Mesothelial cell of epicardium (in vitro differentiated cells): ENCODE data around the gene CCNL2. TPM values are rescaled to one million over a fixed set of nuclear protein-coding genes. Genes with fewer than 3 reads are reported as not detected.
A peak's percentile ranks its signal among the peaks of the same experiment; 100 is the strongest.

Experiments
- DNase-seq, 2 experiments: peaks; one replicate each; pipeline ENCODE4 v3.0.0; 2021; ENCODE audit warnings: low spot score in 2 of 2; ENCODE audit not compliant: unreplicated experiment in 2 of 2
- H3K27ac Mint-ChIP-seq: 2 replicates; pipeline ENCODE4 v1.8.0; 2021; ENCODE audit warnings: mixed read lengths
- H3K27me3 Mint-ChIP-seq: 2 replicates; pipeline ENCODE4 v1.8.0; 2021; ENCODE audit warnings: low read depth, mixed read lengths
- H3K36me3 Mint-ChIP-seq: 2 replicates; pipeline ENCODE4 v1.8.0; 2021; ENCODE audit warnings: mixed read lengths
- H3K4me1 Mint-ChIP-seq: 2 replicates; pipeline ENCODE4 v1.8.0; 2021; ENCODE audit warnings: mixed read lengths
- H3K4me3 Mint-ChIP-seq: 2 replicates; pipeline ENCODE4 v1.8.0; 2021; ENCODE audit warnings: mild to moderate bottlenecking, moderate library complexity, mixed read lengths
- H3K9me3 Mint-ChIP-seq: 2 replicates; pipeline ENCODE4 v1.8.0; 2021; ENCODE audit warnings: mixed read lengths
- total RNA-seq: library from RNA; stranded (reverse); gene quantifications from 3 replicates; pipeline ENCODE4 v1.2.1, GENCODE V29; 2021
- TF ChIP-seq, protein P1 (sequence below): fragments of 200-600 bp; sonication (generic); IDR thresholded peaks from one replicate; pipeline ENCODE4 v1.5.0; 2021; ENCODE audit warnings: antibody characterized with exemption; ENCODE audit not compliant: unreplicated experiment

Gene CCNL2
- total RNA-seq, 1 donor from 2014 or later, result 423 TPM

GRCh38 chr1:1354271-1355247, 44.6 kb downstream of the CCNL2 start:
- Mint-ChIP-seq H3K27me3 (peaks cover 4% of the 10 kb centered on the region), H3K27ac (no peak overlapping the region), H3K4me1 (peaks cover 33% of the 10 kb centered on the region), H3K9me3 (no peaks in the 10 kb centered on the region), H3K36me3 (peaks cover 2% of the 10 kb centered on the region), H3K4me3 (peak overlapping the region; percentile 52)
- no peak for DNase-seq
- TF ChIP-seq, protein P1, sequence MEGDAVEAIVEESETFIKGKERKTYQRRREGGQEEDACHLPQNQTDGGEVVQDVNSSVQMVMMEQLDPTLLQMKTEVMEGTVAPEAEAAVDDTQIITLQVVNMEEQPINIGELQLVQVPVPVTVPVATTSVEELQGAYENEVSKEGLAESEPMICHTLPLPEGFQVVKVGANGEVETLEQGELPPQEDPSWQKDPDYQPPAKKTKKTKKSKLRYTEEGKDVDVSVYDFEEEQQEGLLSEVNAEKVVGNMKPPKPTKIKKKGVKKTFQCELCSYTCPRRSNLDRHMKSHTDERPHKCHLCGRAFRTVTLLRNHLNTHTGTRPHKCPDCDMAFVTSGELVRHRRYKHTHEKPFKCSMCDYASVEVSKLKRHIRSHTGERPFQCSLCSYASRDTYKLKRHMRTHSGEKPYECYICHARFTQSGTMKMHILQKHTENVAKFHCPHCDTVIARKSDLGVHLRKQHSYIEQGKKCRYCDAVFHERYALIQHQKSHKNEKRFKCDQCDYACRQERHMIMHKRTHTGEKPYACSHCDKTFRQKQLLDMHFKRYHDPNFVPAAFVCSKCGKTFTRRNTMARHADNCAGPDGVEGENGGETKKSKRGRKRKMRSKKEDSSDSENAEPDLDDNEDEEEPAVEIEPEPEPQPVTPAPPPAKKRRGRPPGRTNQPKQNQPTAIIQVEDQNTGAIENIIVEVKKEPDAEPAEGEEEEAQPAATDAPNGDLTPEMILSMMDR, result no peak

DNA sequence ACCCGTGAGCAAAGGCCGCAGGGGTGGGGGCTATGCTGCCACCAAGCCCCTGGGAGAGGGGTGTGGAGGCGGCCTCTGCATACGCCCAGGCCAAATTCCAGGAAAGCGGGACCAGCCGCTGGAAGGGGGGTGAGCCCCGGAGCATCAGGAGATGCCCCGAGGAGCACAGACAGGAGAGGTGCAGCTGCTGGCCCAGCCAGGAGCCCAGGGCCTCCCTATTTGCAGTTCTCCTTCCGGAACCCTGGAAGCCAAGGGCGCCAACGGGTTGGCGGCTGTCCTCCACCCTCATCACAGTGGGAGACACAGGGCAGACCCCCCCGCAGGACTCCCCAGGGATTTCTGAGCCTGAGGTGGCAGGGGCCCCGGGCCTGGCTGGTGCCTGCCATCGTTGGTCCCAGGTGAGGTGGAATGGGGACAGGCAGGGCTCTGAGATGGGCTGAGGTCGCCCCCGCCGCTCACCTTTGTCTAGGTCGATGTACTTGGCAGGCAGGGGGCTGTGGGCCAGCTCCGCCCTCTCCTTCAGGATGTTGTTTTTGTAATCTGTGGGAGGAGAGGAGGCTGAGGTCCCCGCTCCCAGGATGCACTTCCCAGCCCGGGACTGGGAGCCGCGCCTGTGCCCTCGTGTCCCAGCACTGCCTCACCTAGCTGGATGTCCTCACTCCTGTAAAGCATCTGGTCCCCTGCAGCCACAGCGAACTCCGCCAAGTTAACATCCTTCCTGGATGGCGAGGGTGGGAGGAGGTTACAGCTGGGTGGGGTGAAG, 45.6 kb downstream of the CCNL2 start:
- H3K27ac Mint-ChIP-seq, result no peak overlapping the region
- peaks cover 2% of the 10 kb centered on the region for H3K36me3 Mint-ChIP-seq
- H3K4me3 Mint-ChIP-seq, result peak overlapping the region; percentile 15
- H3K4me1 Mint-ChIP-seq, result peaks cover 25% of the 10 kb centered on the region
- TF ChIP-seq, protein P1, result no peak
- no peaks in the 10 kb centered on the region for H3K9me3 Mint-ChIP-seq
- DNase-seq, result no peak
- H3K27me3 Mint-ChIP-seq, result peaks cover 4% of the 10 kb centered on the region

DNA sequence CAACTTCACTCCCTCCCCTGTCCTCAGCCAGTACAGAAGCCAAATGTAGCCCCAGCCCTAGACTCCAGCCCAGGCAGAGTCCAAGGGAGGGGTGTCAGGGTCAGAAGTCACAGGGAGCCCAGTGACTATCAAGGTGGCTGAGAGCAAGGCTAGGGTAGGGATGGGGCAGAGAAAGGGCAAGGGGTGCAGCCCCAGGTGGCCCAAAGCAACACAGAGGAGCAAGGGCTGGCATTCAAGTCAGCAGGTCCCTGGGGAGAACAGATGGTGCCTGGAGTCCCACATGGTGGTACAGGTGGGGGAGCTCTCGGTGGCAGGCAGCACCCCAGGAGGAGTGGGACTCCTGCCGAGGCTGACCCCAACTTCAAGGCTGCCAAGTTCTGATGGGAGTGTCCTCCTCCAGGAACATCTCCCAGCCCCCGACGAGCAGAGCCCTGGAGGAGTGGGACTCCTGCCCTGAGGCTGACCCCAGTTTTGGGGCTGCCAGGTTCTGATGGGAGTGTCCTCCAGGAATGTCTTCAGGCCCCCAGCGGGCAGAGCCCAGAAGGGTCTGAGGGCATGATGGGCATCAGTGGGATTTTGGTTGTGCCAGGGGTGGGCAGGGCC, 46.2 kb downstream of the CCNL2 start:
- Mint-ChIP-seq H3K4me3 (peak overlapping the region; percentile 60), H3K36me3 (peaks cover 2% of the 10 kb centered on the region), H3K9me3 (no peaks in the 10 kb centered on the region), H3K4me1 (peaks cover 21% of the 10 kb centered on the region), H3K27me3 (peaks cover 4% of the 10 kb centered on the region), H3K27ac (peak overlapping the region; percentile 50)
- TF ChIP-seq, protein P1, result no peak
- no peak for DNase-seq

DNA sequence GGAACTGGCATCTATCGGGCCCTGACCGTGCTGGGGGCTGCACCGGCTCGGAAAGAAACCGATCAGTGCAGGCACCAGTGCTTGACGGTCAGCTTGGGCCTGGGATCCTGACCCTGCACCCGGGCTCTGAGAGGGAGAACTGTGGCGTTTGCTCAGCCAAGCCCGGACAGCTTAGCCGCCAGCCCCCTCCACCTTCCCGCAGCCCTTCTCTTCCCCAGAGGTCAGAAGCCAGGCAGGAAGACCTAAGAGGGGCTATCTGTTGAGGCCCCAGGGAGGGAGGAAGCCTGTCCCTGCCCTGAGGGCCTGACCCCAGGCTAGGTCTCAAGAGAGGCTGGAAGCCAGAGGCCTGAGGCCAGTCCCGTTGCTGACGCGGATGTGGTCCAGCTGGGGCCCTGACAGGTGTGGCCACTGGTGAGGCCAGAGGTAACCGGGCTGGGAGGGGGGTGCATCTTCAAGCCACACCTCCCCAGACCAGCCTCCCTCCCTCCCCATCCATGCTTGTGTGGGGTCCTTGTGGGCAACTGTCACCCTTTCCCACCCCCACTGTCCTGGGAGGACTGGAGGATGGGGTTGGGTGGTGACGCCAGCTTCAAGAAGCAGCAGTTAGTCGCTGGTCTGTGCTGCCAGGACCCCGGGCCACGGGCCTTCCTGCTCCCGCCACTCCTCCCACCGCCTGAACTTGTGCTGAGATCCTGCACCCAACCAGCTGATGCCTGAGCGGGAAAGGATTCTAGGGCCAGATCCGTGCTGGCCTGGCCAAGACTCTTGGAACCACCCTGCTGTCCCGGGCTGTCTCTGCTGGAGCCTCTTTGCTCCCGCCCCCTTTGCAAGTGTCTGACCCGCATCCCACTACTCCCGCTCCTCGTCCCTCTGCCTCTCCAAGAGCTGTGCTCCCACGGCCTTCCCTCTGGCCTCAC, 47.4 kb downstream of the CCNL2 start:
- Mint-ChIP-seq H3K4me1 (peaks cover 25% of the 10 kb centered on the region), H3K4me3 (peak overlapping the region; percentile 60), H3K27me3 (peaks cover 4% of the 10 kb centered on the region), H3K27ac (peak overlapping the region; percentile 70), H3K36me3 (peaks cover 2% of the 10 kb centered on the region), H3K9me3 (no peaks in the 10 kb centered on the region)
- TF ChIP-seq, protein P1, result no peak
- no peak for DNase-seq
